ENCODE results near the gene TCFL5. TPM values are rescaled to one million over a fixed set of nuclear protein-coding genes. Genes with fewer than 3 reads are reported as not detected.
A peak's percentile ranks its signal among the peaks of the same experiment; 100 is the strongest.

Gene TCFL5
- polyA plus RNA-seq, 3 donors: 0.38 to 3.5 (median 0.89) TPM

DNA sequence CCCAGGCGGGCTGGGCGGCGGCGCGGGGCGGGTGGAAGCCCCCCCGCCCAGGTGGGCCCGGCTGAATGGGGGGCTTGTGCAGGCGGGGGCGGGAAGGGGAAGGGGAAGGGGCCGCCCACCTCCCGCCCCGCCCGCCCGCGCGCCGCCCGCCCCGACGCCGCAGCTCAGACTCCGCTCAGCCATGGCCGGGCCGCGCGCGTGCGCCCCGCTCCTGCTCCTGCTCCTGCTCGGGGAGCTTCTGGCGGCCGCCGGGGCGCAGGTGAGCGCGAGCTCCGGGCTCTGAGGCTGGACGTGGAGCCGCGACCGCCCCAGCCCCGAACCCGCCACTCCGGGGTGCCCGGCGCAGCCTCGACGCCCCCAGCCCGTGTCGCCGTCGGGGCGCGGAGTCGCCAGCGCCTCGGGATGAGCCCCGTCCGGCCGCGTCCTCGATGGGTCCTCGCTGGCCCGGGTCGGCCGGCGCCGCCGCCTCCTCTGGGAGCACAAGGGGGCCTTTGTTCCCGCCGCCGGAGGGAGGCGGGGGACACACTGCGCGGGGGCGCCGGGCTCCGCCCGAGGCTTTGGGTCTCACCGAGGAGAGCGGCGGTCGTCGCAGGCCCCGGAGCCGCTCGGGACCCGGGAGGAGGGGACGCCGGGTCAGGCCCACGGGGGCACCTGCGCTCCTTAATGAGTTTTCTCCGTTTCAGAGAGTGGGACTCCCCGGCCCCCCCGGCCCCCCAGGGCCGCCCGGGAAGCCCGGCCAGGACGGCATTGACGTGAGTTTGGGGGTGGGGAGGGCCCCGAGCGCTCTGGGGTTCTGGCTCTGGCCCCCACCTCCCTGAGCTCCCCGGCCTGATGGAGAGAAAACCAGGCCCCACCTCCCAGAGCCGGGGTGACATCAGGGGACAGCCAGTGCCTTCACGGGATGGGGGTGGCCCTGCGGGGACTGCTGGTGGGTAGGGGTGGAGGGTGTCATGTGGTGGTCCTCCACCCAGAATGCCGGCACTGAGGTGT is 44.4 kb downstream of the TCFL5 start, which contains the start of gene COL9A3:
TSS of gene COL9A3 (plus strand) at position 167 of the 990 bp plus-strand sequence. CDS start at position 182, 15 bp downstream.
- H3K4me3 ChIP-seq (replicated peaks in 1 of 3; ENCODE audit: low read depth in 2 of 3, low read length in 3 of 3): no peak within 1 kb of the TSS
- no peak within 1 kb of the TSS for H3K27ac ChIP-seq (ENCODE audit: low read depth in 1 of 2, low read length in 2 of 2)
- Mint-ChIP-seq H3K27me3 (ENCODE audit: low read depth in 3 of 3) (peaks cover 49 to 74% (median 51%) of the 10 kb centered on the region in 3 donors), H3K36me3 (peaks cover 7 to 14% of the 10 kb centered on the region in 2 donors), H3K4me1 (peaks cover 21% of the 10 kb centered on the region), H3K9me3 (peaks cover 0 to 16% (median 0%) of the 10 kb centered on the region in 7 donors), H3K4me3 (peak within 1 kb of the TSS in 1 of 2 donors; percentile 82), H3K27ac (no peak within 1 kb of the TSS)
- H3K27me3 ChIP-seq (ENCODE audit: control insufficient read depth in 2 of 2, insufficient read depth in 2 of 2, low read length in 2 of 2): peaks cover 19 to 53% of the 10 kb centered on the region in 2 donors
- TF ChIP-seq, protein P1, sequence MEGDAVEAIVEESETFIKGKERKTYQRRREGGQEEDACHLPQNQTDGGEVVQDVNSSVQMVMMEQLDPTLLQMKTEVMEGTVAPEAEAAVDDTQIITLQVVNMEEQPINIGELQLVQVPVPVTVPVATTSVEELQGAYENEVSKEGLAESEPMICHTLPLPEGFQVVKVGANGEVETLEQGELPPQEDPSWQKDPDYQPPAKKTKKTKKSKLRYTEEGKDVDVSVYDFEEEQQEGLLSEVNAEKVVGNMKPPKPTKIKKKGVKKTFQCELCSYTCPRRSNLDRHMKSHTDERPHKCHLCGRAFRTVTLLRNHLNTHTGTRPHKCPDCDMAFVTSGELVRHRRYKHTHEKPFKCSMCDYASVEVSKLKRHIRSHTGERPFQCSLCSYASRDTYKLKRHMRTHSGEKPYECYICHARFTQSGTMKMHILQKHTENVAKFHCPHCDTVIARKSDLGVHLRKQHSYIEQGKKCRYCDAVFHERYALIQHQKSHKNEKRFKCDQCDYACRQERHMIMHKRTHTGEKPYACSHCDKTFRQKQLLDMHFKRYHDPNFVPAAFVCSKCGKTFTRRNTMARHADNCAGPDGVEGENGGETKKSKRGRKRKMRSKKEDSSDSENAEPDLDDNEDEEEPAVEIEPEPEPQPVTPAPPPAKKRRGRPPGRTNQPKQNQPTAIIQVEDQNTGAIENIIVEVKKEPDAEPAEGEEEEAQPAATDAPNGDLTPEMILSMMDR (IDR thresholded peaks at IDR 0.05): no peak
- peaks cover 10 to 19% of the 10 kb centered on the region in 2 donors for H3K36me3 ChIP-seq (replicated peaks in 1 of 2; ENCODE audit: control insufficient read depth in 1 of 2, insufficient read depth in 2 of 2, low read length in 2 of 2)
- H3K4me1 ChIP-seq (ENCODE audit: control insufficient read depth in 1 of 2, insufficient read depth in 2 of 2, low read length in 2 of 2): peaks cover 14 to 36% of the 10 kb centered on the region in 2 donors
- peak within 1 kb of the TSS; percentile 19 for H3K4me2 ChIP-seq (replicated peaks; ENCODE audit: extremely low read depth, low read length, poor library complexity, severe bottlenecking)
- intact Hi-C loops (cut with micrococcal nuclease): no loop called here
- H3K9me3 ChIP-seq (replicated peaks in 1 of 2; ENCODE audit: control insufficient read depth in 1 of 2, insufficient read depth in 1 of 2, low read length in 2 of 2): no peaks in the 10 kb centered on the region
- H4K20me1 ChIP-seq (ENCODE audit: insufficient read depth, low read length): peaks cover 51% of the 10 kb centered on the region
- DNase-seq: no peak
- WGBS (ENCODE audit: insufficient coverage): 12% methylated on average over 97 of the region's 108 CpGs
- H3K79me2 ChIP-seq (ENCODE audit: insufficient read depth, low read length): no peaks in the 10 kb centered on the region
- H2AFZ ChIP-seq (ENCODE audit: insufficient read depth, low read depth, low read length, poor library complexity, severe bottlenecking): no peak within 1 kb of the TSS
- no peak within 1 kb of the TSS for H3K9ac ChIP-seq (ENCODE audit: insufficient read depth, low read length, poor library complexity, severe bottlenecking)

DNA sequence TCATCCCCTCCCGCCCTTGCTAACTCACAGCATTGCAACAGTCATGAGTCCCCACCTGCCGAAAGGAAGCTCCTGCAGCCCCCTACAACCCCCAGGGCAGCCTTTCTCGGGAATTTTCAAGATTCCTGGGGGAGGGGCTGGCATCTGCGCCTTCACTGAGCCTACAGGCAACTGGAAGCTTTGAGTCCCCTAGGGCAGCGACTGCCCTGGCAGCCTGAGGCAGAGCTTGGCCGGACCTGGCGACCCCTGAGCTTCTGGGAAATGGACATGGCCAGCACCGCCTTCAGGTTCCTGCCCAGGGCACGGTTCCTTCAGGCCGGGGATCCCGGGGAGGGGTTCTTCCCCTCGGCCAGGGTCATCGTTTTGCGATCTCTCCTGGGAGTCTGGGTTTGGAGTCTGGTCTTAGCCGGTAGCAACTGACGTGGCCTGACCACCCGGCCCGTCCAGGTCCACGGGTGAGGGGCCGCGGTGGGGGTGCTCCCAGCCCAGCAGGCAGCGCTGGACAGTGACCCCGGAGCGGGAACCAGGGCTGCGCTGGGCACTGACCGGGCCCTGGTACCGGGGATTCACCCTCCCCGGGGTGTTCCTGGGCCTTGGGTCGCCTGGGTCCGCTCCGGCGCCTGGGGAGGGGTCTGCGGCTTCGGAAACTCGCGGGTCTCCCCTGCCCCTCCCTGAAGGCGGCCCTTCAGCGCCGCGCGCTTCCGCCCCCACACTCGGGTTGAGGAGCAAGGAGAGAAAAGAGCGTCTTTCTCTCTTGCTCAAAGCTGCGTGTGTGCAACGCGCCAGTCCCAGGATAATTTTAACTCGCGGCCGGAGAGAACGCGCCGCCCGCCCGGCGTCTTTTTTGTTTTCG is 45.4 kb downstream of the TCFL5 start:
- TF ChIP-seq, protein P1 (IDR thresholded peaks at IDR 0.05): no peak
- Mint-ChIP-seq H3K4me3 (peak overlapping the region in 1 of 2 donors; percentile 82), H3K27ac (no peak overlapping the region), H3K9me3 (peaks cover 0 to 16% (median 0%) of the 10 kb centered on the region in 7 donors), H3K4me1 (peaks cover 21% of the 10 kb centered on the region), H3K27me3 (ENCODE audit: low read depth in 3 of 3) (peaks cover 49 to 77% (median 51%) of the 10 kb centered on the region in 3 donors), H3K36me3 (peaks cover 15 to 24% of the 10 kb centered on the region in 2 donors)
- H3K27ac ChIP-seq (ENCODE audit: low read depth in 1 of 2, low read length in 2 of 2): no peak overlapping the region
- H3K4me3 ChIP-seq (replicated peaks in 1 of 3; ENCODE audit: low read depth in 2 of 3, low read length in 3 of 3): no peak overlapping the region
- peaks cover 19 to 53% of the 10 kb centered on the region in 2 donors for H3K27me3 ChIP-seq (ENCODE audit: control insufficient read depth in 2 of 2, insufficient read depth in 2 of 2, low read length in 2 of 2)
- WGBS (ENCODE audit: insufficient coverage): 3% methylated on average over 51 of the region's 57 CpGs
- H2AFZ ChIP-seq (ENCODE audit: insufficient read depth, low read depth, low read length, poor library complexity, severe bottlenecking): no peak overlapping the region
- no peak for DNase-seq
- peak overlapping the region; percentile 19 for H3K4me2 ChIP-seq (replicated peaks; ENCODE audit: extremely low read depth, low read length, poor library complexity, severe bottlenecking)
- peaks cover 61% of the 10 kb centered on the region for H4K20me1 ChIP-seq (ENCODE audit: insufficient read depth, low read length)
- intact Hi-C loops (cut with micrococcal nuclease): no loop called here
- no peak overlapping the region for H3K9ac ChIP-seq (ENCODE audit: insufficient read depth, low read length, poor library complexity, severe bottlenecking)
- H3K36me3 ChIP-seq (replicated peaks in 1 of 2; ENCODE audit: control insufficient read depth in 1 of 2, insufficient read depth in 2 of 2, low read length in 2 of 2): peaks cover 20 to 29% of the 10 kb centered on the region in 2 donors
- H3K79me2 ChIP-seq (ENCODE audit: insufficient read depth, low read length): no peaks in the 10 kb centered on the region
- peaks cover 14 to 36% of the 10 kb centered on the region in 2 donors for H3K4me1 ChIP-seq (ENCODE audit: control insufficient read depth in 1 of 2, insufficient read depth in 2 of 2, low read length in 2 of 2)
- H3K9me3 ChIP-seq (replicated peaks in 1 of 2; ENCODE audit: control insufficient read depth in 1 of 2, insufficient read depth in 1 of 2, low read length in 2 of 2): no peaks in the 10 kb centered on the region

Data from CD14-positive monocyte (primary cell).